ENCODE measurements around the gene ZNF579. TPM values are rescaled to one million over a fixed set of nuclear protein-coding genes. Genes with fewer than 3 reads are reported as not detected.
A peak's percentile ranks its signal among the peaks of the same experiment; 100 is the strongest.

The ZNF579 gene
- total and polyA plus RNA-seq, 2 of the 13 experiments (the other 11 are each of a cell fraction or from before 2014, with no cell fraction given): 2.1 to 2.9 TPM

- TF ChIP-seq ZNF142 (CRISPR knock-in tag; IDR thresholded peaks at IDR 0.05): no peak
- TF ChIP-seq NCOA2 (CRISPR knock-in tag; IDR thresholded peaks at IDR 0.05): peak; percentile 65
- TF ChIP-seq ZNF850 (CRISPR knock-in tag; conservative IDR thresholded peaks at IDR 0.05): no peak
- peak; percentile 26 for TF ChIP-seq CCAR2 (optimal IDR thresholded peaks at IDR 0.05; ENCODE audit: low read depth, low read length)
- TF ChIP-seq ZNF577 (CRISPR knock-in tag; IDR thresholded peaks at IDR 0.05; ENCODE audit: borderline replicate concordance, low read depth): no peak
- no peak for TF ChIP-seq SMAD3 (CRISPR knock-in tag; IDR thresholded peaks at IDR 0.05)
- TF ChIP-seq ZSCAN20 (CRISPR knock-in tag; IDR thresholded peaks at IDR 0.05; ENCODE audit: borderline replicate concordance): no peak
- no peak for TF ChIP-seq NFE2 (CRISPR knock-in tag; IDR thresholded peaks at IDR 0.05)
- peak; percentile 97 for TF ChIP-seq GATAD2A (CRISPR knock-in tag; IDR thresholded peaks at IDR 0.05)
- TF ChIP-seq ZNF766 (CRISPR knock-in tag; IDR thresholded peaks at IDR 0.05; ENCODE audit: borderline replicate concordance): no peak
- TF ChIP-seq SOX6 (IDR thresholded peaks at IDR 0.05): no peak
- peak; percentile 65 for TF ChIP-seq SOX6 (CRISPR knock-in tag; IDR thresholded peaks at IDR 0.05)
- TF ChIP-seq THAP8 (CRISPR knock-in tag; IDR thresholded peaks at IDR 0.05; ENCODE audit: borderline replicate concordance): no peak
- no peak for TF ChIP-seq ZFAT (CRISPR knock-in tag; conservative IDR thresholded peaks at IDR 0.05)
- no peak for TF ChIP-seq MYNN (CRISPR knock-in tag; IDR thresholded peaks at IDR 0.05; ENCODE audit: low read depth)
- no peak for TF ChIP-seq ZNF24 (IDR thresholded peaks at IDR 0.05)
- TF ChIP-seq MXD3 (CRISPR knock-in tag; IDR thresholded peaks at IDR 0.05): no peak
- TF ChIP-seq ZNF709 (CRISPR knock-in tag; IDR thresholded peaks at IDR 0.05): no peak
- peak; percentile 40; the same call in 1 of the 2 replicates for TF ChIP-seq ZNF12 (CRISPR knock-in tag; IDR thresholded peaks at IDR 0.05)
- TF ChIP-seq TBX2 (CRISPR knock-in tag; IDR thresholded peaks at IDR 0.05; ENCODE audit: borderline replicate concordance): no peak
These were observed 27.1 kb downstream of the ZNF579 start (continued) for GRCh38 chr19:55553217-55554182.
